Adrenal gland (tissue), 12 donors: Measurements from ENCODE around the gene METTL1. TPM values are rescaled to one million over a fixed set of nuclear protein-coding genes. Genes with fewer than 3 reads are reported as not detected.

Experiments used
- DNase-seq, 7 donors: peaks; one replicate each; pipeline ENCODE4 v3.0.0-alpha.2; 2019 to 2020
- H3K27ac ChIP-seq, 5 donors: fragments of 200-600 bp; sonication (generic) in 4 of 5; 1 replicate in 3 of 5; 2 replicates in 2 of 5; pipeline versions ENCODE4 v1.5.1 to v1.8.0; 2016 to 2020; ENCODE audit warnings: mild to moderate bottlenecking in 1 of 5
- H3K27me3 ChIP-seq: fragments of 200-600 bp; 2 replicates; pipeline ENCODE4 v1.8.0; 2021
- H3K36me3 ChIP-seq, 2 donors: fragments of 200-600 bp; replicated peaks in 1 of 2; 1 replicate in 1 of 2; 2 replicates in 1 of 2; pipeline versions ENCODE4 v1.5.1 to v1.8.0; 2018 to 2022
- H3K4me1 ChIP-seq, 2 donors: fragments of 200-600 bp; replicated peaks in 1 of 2; 1 replicate in 1 of 2; 2 replicates in 1 of 2; pipeline versions ENCODE4 v1.5.1 to v1.8.0; 2018 to 2021
- H3K4me3 ChIP-seq, 4 donors: fragments of 200-600 bp; sonication (generic) in 3 of 4; one replicate each; pipeline ENCODE4 v1.5.1; 2016 to 2018
- H3K9me3 ChIP-seq, 3 donors: fragments of 200-600 bp; sonication (generic) in 1 of 3; replicated peaks in 1 of 3; 1 replicate in 2 of 3; 2 replicates in 1 of 3; pipeline versions ENCODE4 v1.5.1 to v1.8.0; 2016 to 2021
- POLR2A ChIP-seq, 2 donors: fragments of 450-650 bp; IDR thresholded peaks; one replicate each; pipeline ENCODE4 v1.6.1; 2017; ENCODE audit warnings: antibody characterized with exemption in 2 of 2, mild to moderate bottlenecking in 2 of 2, moderate library complexity in 1 of 2
- WGBS, 4 donors: extraction: QIAGEN DNeasy Blood & Tissue Kit in 2 of 4; methylation state at CpG; one replicate each; pipeline versions ENCODE4 v1.1.5 to v1.1.7; 2013 to 2017; 5-methylcytosine and 5-hydroxymethylcytosine counted together
- intact Hi-C, 2 donors: fragments of 100-400 bp; cut with DNase I; formaldehyde crosslinking; loops; one replicate each; pipeline versions ENCODE4 v1.14.1 to v1.15.0; 2022 to 2023
- polyA plus RNA-seq, 3 donors: library from polyadenylated mRNA; stranded (reverse); fragments of 200-250 nt in 2 of 3; fragments of 350-450 nt in 1 of 3; fragmentation: Illumina TruSeq in 1 of 3; extraction: RNeasy Lipid Tissue Mini Kit (QIAGEN cat#74804) in 1 of 3; gene quantifications; one replicate each; pipeline ENCODE4 v1.2.3, GENCODE V29; 2013 to 2014
- total RNA-seq, 9 donors: library from RNA; depleted of rRNA in 4 of 9; stranded (reverse); fragments of >200 nt in 4 of 9; fragments of 120-200 nt in 1 of 9; fragmentation: NEBNext Ultra II Directional in 1 of 9; extraction: Animal tissue kit (Norgen Biotek cat#: 25700) in 1 of 9; gene quantifications; one replicate each; pipeline versions ENCODE4 v1.1.0 to v1.2.4, GENCODE V29; 2013 to 2023
- TF ChIP-seq, protein P1 (sequence below), 6 experiments: fragments of 450-650 bp in 4 of 6; fragments of 200-600 bp in 2 of 6; sonication (generic) in 1 of 6; IDR thresholded peaks; 1 replicate in 5 of 6; 2 replicates in 1 of 6; pipeline versions ENCODE4 v1.5.1 to v1.8.0; 2016 to 2021; ENCODE audit warnings: antibody characterized with exemption in 6 of 6, mild to moderate bottlenecking in 2 of 6, moderate library complexity in 1 of 6
- donor health status: healthy with polysubstance abuse.
- donor health status: Bipolar disorder and iron deficiency.
- donor health status: DM: yes; HTN: yes; CAD: no.
- donor health status: DM: no; HTN: no; CAD: no.
- donor health status: DM: no; HTN: no; CAD: no.
- donor health status: DM: yes; HTN: yes; CAD: no.

Gene METTL1
- total and polyA plus RNA-seq, 12 donors, result 4.7 to 87.8 (median 28.0) TPM

DNA sequence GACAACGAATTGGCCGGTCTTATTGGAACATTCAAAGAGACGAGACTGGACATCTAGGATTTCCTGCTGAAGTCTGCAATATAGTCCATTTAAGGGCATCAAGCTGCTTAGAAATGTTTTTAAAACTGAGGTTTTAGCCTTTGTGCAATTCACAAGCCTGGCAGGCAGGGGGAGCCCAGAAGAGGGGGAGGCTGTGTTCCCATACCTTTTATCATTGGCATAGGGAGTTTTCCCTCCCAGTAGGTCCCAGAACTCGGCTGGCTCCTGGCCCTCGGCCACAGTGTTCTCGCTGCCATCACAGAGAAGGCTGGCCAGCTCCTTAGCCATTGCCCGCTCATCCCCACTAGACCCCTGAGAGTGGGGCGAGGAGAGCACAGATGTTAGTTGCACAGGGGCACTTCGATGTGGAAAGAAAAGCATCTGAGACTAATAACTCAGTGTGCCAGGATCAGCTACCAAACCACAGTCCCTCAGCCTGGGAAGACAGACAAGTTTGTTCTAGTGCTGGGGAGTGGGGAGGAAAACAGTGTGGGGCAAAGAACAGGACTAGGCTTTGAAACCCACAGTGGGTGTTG is 31.5 kb upstream of the METTL1 start:
- TF ChIP-seq, protein P1, sequence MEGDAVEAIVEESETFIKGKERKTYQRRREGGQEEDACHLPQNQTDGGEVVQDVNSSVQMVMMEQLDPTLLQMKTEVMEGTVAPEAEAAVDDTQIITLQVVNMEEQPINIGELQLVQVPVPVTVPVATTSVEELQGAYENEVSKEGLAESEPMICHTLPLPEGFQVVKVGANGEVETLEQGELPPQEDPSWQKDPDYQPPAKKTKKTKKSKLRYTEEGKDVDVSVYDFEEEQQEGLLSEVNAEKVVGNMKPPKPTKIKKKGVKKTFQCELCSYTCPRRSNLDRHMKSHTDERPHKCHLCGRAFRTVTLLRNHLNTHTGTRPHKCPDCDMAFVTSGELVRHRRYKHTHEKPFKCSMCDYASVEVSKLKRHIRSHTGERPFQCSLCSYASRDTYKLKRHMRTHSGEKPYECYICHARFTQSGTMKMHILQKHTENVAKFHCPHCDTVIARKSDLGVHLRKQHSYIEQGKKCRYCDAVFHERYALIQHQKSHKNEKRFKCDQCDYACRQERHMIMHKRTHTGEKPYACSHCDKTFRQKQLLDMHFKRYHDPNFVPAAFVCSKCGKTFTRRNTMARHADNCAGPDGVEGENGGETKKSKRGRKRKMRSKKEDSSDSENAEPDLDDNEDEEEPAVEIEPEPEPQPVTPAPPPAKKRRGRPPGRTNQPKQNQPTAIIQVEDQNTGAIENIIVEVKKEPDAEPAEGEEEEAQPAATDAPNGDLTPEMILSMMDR (IDR thresholded peaks at IDR 0.05), result peak; percentile 54 to 80 (median 71)
- no peak for TF ChIP-seq POLR2A (IDR thresholded peaks at IDR 0.05)
- peak; percentile 27 to 75 (median 59) for DNase-seq
- Histone ChIP-seq H3K36me3 (peaks cover 0 to 94% of the 10 kb centered on the region in 2 donors), H3K27me3 (no peaks in the 10 kb centered on the region), H3K9me3 (no peaks in the 10 kb centered on the region), H3K4me1 (no peaks in the 10 kb centered on the region), H3K4me3 (no peak overlapping the region), H3K27ac (no peak overlapping the region)
- intact Hi-C loops, result no loop called here
- WGBS, 4 donors, result 45 to 61% (median 55%) methylated on average over 6 to 9 of the region's 9 CpGs

GRCh38 chr12:57802607-57803006 is 30.7 kb upstream of the METTL1 start:
- Histone ChIP-seq H3K27me3 (no peaks in the 10 kb centered on the region), H3K4me1 (no peaks in the 10 kb centered on the region), H3K4me3 (no peak overlapping the region), H3K9me3 (no peaks in the 10 kb centered on the region), H3K36me3 (peaks cover 0 to 94% of the 10 kb centered on the region in 2 donors), H3K27ac (no peak overlapping the region)
- TF ChIP-seq, protein P1 (IDR thresholded peaks at IDR 0.05), result no peak
- TF ChIP-seq POLR2A (IDR thresholded peaks at IDR 0.05), result no peak
- no peak for DNase-seq
- intact Hi-C loops, result no loop called here
- WGBS, 4 donors, result 88 to 100% (median 100%) methylated on average over 1 of the region's 1 CpG

- H3K9me3 ChIP-seq, result no peaks in the 10 kb centered on the region
- no peak overlapping the region for H3K4me3 ChIP-seq
- H3K36me3 ChIP-seq, result peaks cover 0 to 96% of the 10 kb centered on the region in 2 donors
- WGBS, 4 donors, result 88 to 97% (median 95%) methylated on average over 3 of the region's 3 CpGs
- no peaks in the 10 kb centered on the region for H3K27me3 ChIP-seq
- DNase-seq, result no peak
- no peaks in the 10 kb centered on the region for H3K4me1 ChIP-seq
- TF ChIP-seq, protein P1 (IDR thresholded peaks at IDR 0.05), result no peak
- TF ChIP-seq POLR2A (IDR thresholded peaks at IDR 0.05), result no peak
- intact Hi-C loops, result no loop called here
- H3K27ac ChIP-seq, result no peak overlapping the region
These were observed 29.1 kb upstream of the METTL1 start for GRCh38 chr12:57800965-57801364.

- intact Hi-C loops, result no loop called here
- Histone ChIP-seq H3K27me3 (no peaks in the 10 kb centered on the region), H3K9me3 (no peaks in the 10 kb centered on the region), H3K4me1 (peaks cover 9 to 25% of the 10 kb centered on the region in 2 donors), H3K4me3 (no peak overlapping the region), H3K36me3 (peaks cover 0 to 82% of the 10 kb centered on the region in 2 donors), H3K27ac (peak overlapping the region in 2 of 5 donors; percentile 4 to 8)
- WGBS, 4 donors, result 95 to 100% (median 98%) methylated on average over 1 of the region's 1 CpG
- TF ChIP-seq, protein P1 (IDR thresholded peaks at IDR 0.05), result no peak
- no peak for TF ChIP-seq POLR2A (IDR thresholded peaks at IDR 0.05)
- no peak for DNase-seq
These were observed 26.0 kb upstream of the METTL1 start for GRCh38 chr12:57797933-57798332.
